MM.1S (cell line): ENCODE measurements around the gene PHTF2.

Experiments used
- EZH2 ChIP-seq: fragments of 300-600 bp; sonication (generic); optimal IDR thresholded peaks from 2 replicates; pipeline ENCODE3; 2017; ENCODE audit warnings: low read depth, mild to moderate bottlenecking, antibody characterized with exemption, low read length, mixed read lengths
- EZH2phosphoT487 ChIP-seq: fragments of 300-600 bp; sonication (generic); IDR thresholded peaks from 2 replicates; pipeline ENCODE4 v1.6.1; 2018; ENCODE audit warnings: antibody characterized with exemption, low read length
- TF ChIP-seq, protein P1 (sequence below): fragments of 300-600 bp; sonication (generic); IDR thresholded peaks from 2 replicates; pipeline ENCODE4 v1.5.1; 2016; ENCODE audit warnings: antibody characterized with exemption, low read length, mixed read lengths

DNA sequence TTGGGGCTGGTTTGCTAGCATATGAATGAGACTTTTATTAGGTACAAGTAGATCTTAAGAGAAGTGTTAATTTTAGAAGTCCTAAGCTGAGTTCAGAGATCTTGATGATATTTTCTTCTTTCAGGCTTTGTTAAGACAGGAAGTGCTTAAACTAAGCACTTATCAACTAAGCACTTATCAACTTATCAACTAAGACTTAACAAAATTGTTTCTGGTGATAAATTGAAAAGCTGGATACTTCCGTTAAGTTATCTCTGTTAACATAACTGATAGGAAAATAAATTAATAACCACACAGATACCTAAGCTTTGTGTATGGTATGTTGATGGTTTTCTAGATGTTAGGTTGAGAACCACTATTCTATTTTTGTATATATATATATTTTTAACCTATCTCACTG is 113.7 kb downstream of the PHTF2 start:
- TF ChIP-seq EZH2phosphoT487, result no peak
- no peak for TF ChIP-seq EZH2
- TF ChIP-seq, protein P1, sequence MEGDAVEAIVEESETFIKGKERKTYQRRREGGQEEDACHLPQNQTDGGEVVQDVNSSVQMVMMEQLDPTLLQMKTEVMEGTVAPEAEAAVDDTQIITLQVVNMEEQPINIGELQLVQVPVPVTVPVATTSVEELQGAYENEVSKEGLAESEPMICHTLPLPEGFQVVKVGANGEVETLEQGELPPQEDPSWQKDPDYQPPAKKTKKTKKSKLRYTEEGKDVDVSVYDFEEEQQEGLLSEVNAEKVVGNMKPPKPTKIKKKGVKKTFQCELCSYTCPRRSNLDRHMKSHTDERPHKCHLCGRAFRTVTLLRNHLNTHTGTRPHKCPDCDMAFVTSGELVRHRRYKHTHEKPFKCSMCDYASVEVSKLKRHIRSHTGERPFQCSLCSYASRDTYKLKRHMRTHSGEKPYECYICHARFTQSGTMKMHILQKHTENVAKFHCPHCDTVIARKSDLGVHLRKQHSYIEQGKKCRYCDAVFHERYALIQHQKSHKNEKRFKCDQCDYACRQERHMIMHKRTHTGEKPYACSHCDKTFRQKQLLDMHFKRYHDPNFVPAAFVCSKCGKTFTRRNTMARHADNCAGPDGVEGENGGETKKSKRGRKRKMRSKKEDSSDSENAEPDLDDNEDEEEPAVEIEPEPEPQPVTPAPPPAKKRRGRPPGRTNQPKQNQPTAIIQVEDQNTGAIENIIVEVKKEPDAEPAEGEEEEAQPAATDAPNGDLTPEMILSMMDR, result no peak
